Mesodermal cell (in vitro differentiated cells): ENCODE data around the gene MEX3D.

Experiments used
- H3K27ac ChIP-seq: 2 replicates; pipeline ENCODE4 v1.7.0; 2013; ENCODE audit warnings: mild to moderate bottlenecking, low read depth, low read length, moderate library complexity; ENCODE audit not compliant: severe bottlenecking
- H3K36me3 ChIP-seq: 2 replicates; pipeline ENCODE4 v1.7.1; 2013; ENCODE audit warnings: mild to moderate bottlenecking, low read length, moderate library complexity; ENCODE audit not compliant: control insufficient read depth, insufficient read depth
- H3K4me1 ChIP-seq: one replicate; pipeline ENCODE4 v1.7.1; 2013; ENCODE audit warnings: mild to moderate bottlenecking, low read length; ENCODE audit not compliant: insufficient read depth, control insufficient read depth, poor library complexity, severe bottlenecking
- H3K4me3 ChIP-seq: 2 replicates; pipeline ENCODE4 v1.7.0; 2013; ENCODE audit warnings: low read length, control low read depth, mild to moderate bottlenecking; ENCODE audit not compliant: insufficient read depth, poor library complexity, severe bottlenecking; ENCODE audit errors: extremely low read depth
- H3K9me3 ChIP-seq: 2 replicates; pipeline ENCODE4 v1.7.1; 2013; ENCODE audit warnings: mild to moderate bottlenecking, low read length, moderate library complexity; ENCODE audit not compliant: control insufficient read depth
- WGBS, 2 experiments: methylation state at CpG; one replicate each; pipeline ENCODE4 v1.1.5; 2013; ENCODE audit warnings: missing lambda C conversion rate in 2 of 2; ENCODE audit not compliant: insufficient coverage in 2 of 2; 5-methylcytosine and 5-hydroxymethylcytosine counted together

Gene MEX3D

GRCh38 chr19:1592755-1593500 is 24.8 kb upstream of the MEX3D start, which contains the start of gene MBD3:
MBD3 (minus strand) TSS chr19:1592865; CDS start chr19:1592631, 234 bp downstream.
- H3K4me3 ChIP-seq, result peak within 1 kb of the TSS; percentile 78
- peaks cover 22% of the 10 kb centered on the region for H3K36me3 ChIP-seq
- WGBS, 2 experiments, result 10 to 12% methylated on average over 39 to 46 of the region's 68 CpGs
- peaks cover 6% of the 10 kb centered on the region for H3K4me1 ChIP-seq
- H3K9me3 ChIP-seq, result no peaks in the 10 kb centered on the region
- H3K27ac ChIP-seq, result peak within 1 kb of the TSS; percentile 99

- H3K4me1 ChIP-seq, result peaks cover 6% of the 10 kb centered on the region
- H3K27ac ChIP-seq, result peak overlapping the region; percentile 99
- H3K36me3 ChIP-seq, result peaks cover 22% of the 10 kb centered on the region
- H3K9me3 ChIP-seq, result no peaks in the 10 kb centered on the region
- peak overlapping the region; percentile 78 for H3K4me3 ChIP-seq
- WGBS, 2 experiments, result 0 to 1% methylated on average over 67 to 69 of the region's 94 CpGs
Measured at GRCh38 chr19:1592024-1592754, 24.1 kb upstream of the MEX3D start.

GRCh38 chr19:1591421-1592023 is 23.4 kb upstream of the MEX3D start:
- H3K9me3 ChIP-seq, result no peaks in the 10 kb centered on the region
- H3K36me3 ChIP-seq, result peaks cover 18% of the 10 kb centered on the region
- H3K4me1 ChIP-seq, result peaks cover 6% of the 10 kb centered on the region
- 1 to 4% methylated on average over 15 to 24 of the region's 31 CpGs for WGBS, 2 experiments
- peak overlapping the region; percentile 99 for H3K27ac ChIP-seq
- H3K4me3 ChIP-seq, result peak overlapping the region; percentile 78

GRCh38 chr19:1590641-1591397 is 22.7 kb upstream of the MEX3D start:
- 37 to 41% methylated on average over 7 to 9 of the region's 10 CpGs for WGBS, 2 experiments
- H3K4me1 ChIP-seq, result peaks cover 6% of the 10 kb centered on the region
- peaks cover 23% of the 10 kb centered on the region for H3K36me3 ChIP-seq
- H3K4me3 ChIP-seq, result peak overlapping the region; percentile 78
- H3K27ac ChIP-seq, result peak overlapping the region; percentile 99
- H3K9me3 ChIP-seq, result no peaks in the 10 kb centered on the region

GRCh38 chr19:1587872-1588271 is 19.7 kb upstream of the MEX3D start:
- Histone ChIP-seq H3K27ac (no peak overlapping the region), H3K4me1 (peaks cover 6% of the 10 kb centered on the region), H3K4me3 (no peak overlapping the region), H3K9me3 (no peaks in the 10 kb centered on the region), H3K36me3 (peaks cover 43% of the 10 kb centered on the region)
- WGBS, 2 experiments, result 94 to 95% methylated on average over 8 to 9 of the region's 9 CpGs

- H3K4me1 ChIP-seq, result peaks cover 5% of the 10 kb centered on the region
- no peak overlapping the region for H3K4me3 ChIP-seq
- no peaks in the 10 kb centered on the region for H3K9me3 ChIP-seq
- no peak overlapping the region for H3K27ac ChIP-seq
- WGBS, 2 experiments, result 97 to 100% methylated on average over 4 to 11 of the region's 13 CpGs
- H3K36me3 ChIP-seq, result peaks cover 69% of the 10 kb centered on the region
Measured at GRCh38 chr19:1585243-1585580, 17.1 kb upstream of the MEX3D start.

- Histone ChIP-seq H3K4me3 (no peak overlapping the region), H3K4me1 (peaks cover 3% of the 10 kb centered on the region), H3K9me3 (no peaks in the 10 kb centered on the region), H3K27ac (no peak overlapping the region), H3K36me3 (peaks cover 75% of the 10 kb centered on the region)
- WGBS, 2 experiments, result 98 to 99% methylated on average over 58 to 86 of the region's 87 CpGs
Measured at GRCh38 chr19:1584500-1585242, 16.5 kb upstream of the MEX3D start.

GRCh38 chr19:1582201-1582600 is 14.1 kb upstream of the MEX3D start:
- no peak overlapping the region for H3K27ac ChIP-seq
- no peaks in the 10 kb centered on the region for H3K4me1 ChIP-seq
- WGBS, 2 experiments, result 93 to 97% methylated on average over 8 to 9 of the region's 9 CpGs
- peaks cover 89% of the 10 kb centered on the region for H3K36me3 ChIP-seq
- no peaks in the 10 kb centered on the region for H3K9me3 ChIP-seq
- H3K4me3 ChIP-seq, result no peak overlapping the region

GRCh38 chr19:1580957-1581356 is 12.8 kb upstream of the MEX3D start:
- H3K4me1 ChIP-seq, result no peaks in the 10 kb centered on the region
- peaks cover 92% of the 10 kb centered on the region for H3K36me3 ChIP-seq
- 98% methylated on average over 21 to 22 of the region's 22 CpGs for WGBS, 2 experiments
- H3K27ac ChIP-seq, result no peak overlapping the region
- H3K4me3 ChIP-seq, result no peak overlapping the region
- no peaks in the 10 kb centered on the region for H3K9me3 ChIP-seq

- Histone ChIP-seq H3K36me3 (peaks cover 86% of the 10 kb centered on the region), H3K9me3 (no peaks in the 10 kb centered on the region)
- WGBS, 2 experiments, result 96% methylated on average over 20 of the region's 20 CpGs
Measured at GRCh38 chr19:1580382-1580781, 12.3 kb upstream of the MEX3D start.

More at GRCh38 chr19:1580382-1580781, 12.3 kb upstream of the MEX3D start:
- Histone ChIP-seq H3K4me1 (no peaks in the 10 kb centered on the region), H3K27ac (no peak overlapping the region), H3K4me3 (no peak overlapping the region)
